Mucosa of gallbladder (tissue), 1 donor: ENCODE data around the gene NDUFB4. TPM values are rescaled to one million over a fixed set of nuclear protein-coding genes. Genes with fewer than 3 reads are reported as not detected.
"Not testable (repeated sequence)": the region's sequence is repeated elsewhere in the genome, so short reads cannot be mapped to it uniquely, and the experiment has no call there.

Experiments
- DNase-seq: peaks from one replicate; pipeline ENCODE4 v3.0.0-alpha.2; 2020; ENCODE audit warnings: low spot score
- total RNA-seq: library from RNA; stranded (reverse); gene quantifications from one replicate; pipeline ENCODE4 v1.2.1, GENCODE V29; 2021
- donor health status: DM: no; HTN: no; CAD: no.

NDUFB4 gene
- total RNA-seq, 1 donor from 2014 or later = 125 TPM

DNA sequence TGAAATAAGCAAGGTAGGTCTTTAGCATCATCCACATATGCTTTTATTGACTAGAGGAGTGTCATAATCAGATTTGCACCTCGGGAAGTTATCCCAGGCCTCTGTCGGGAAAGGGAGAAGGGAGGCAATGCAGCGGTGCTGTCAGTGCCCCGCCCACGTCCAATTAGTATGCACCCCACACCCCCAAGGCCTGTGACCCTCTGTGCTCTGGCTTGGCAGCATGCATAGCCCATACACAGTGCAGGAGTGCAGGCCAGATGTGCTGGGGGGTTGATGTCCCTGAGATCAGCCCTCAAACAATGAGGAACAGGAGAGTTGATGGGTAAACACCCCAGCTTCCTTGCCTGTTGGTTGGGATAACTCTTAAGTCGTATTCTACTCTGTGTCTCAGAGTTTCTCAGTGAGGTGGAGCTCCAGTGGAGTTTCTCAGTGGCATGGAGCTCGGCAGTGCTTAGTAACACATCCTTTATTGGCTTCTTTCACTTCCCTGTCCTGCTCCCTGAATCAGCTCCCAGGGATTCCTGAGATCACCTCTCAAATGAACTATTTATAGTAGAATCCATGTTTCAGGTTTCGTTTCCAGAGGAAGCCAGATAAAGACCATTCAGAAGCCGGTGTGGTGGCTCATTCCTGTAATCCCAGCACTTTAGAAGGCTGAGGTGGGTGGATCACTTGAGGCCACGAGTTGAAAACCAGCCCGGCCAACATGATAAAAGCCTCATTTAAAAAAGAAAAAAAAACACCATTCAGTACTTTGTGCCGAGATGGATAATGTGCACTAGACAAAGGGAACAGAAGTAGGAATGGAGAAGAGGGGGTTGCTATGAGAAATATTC, 26.7 kb upstream of the NDUFB4 start:
- no peak for DNase-seq

DNA sequence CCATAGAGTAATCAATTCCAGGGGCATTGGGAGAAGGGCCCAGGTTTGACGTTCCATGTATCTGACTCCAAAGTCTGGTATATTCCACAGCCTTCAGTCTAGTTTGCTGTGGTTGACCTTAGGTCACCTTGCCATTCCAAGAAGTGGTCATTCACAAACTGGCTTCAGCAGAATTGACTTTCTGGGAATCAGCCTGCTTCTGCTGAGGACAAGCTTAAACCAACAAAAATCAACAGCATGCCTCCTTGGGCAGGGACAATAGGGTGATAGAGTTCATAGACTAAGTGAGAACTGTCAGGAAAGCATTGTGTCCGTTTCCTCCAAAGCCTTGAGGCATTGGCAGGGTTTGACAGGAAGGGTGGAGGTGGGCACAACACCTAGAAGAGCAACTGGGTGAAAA, 24.1 kb upstream of the NDUFB4 start:
- no peak for DNase-seq

DNA sequence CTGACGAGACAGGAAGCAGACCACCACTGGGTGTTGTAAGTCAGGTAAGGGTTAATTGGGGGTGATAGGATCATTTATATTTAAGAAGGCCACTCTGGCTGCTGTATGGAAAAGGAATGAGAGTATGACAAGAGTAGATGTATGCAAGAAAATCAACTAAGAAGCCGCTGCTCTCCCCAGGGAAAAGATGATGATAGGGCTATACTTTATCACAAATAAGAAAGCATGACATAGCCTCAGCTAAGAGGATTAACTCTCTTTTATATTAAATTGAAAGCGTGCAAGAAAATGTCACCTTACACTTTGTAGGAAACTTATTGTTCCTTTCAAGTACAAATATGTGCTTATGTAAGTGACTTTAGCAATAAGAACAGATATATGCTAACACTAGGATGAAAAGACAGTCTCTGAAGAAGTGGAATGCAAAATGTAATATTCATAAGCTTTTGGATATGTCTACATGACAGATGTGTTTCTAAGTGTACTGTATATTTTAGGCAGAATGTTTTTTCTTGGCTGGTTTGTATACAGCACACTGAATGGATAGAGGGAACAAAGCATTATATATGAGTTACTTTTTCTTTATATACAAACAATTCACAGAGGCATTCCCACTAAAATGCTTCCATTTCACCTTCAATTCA, 8.7 kb upstream of the NDUFB4 start:
- DNase-seq = no peak

DNA sequence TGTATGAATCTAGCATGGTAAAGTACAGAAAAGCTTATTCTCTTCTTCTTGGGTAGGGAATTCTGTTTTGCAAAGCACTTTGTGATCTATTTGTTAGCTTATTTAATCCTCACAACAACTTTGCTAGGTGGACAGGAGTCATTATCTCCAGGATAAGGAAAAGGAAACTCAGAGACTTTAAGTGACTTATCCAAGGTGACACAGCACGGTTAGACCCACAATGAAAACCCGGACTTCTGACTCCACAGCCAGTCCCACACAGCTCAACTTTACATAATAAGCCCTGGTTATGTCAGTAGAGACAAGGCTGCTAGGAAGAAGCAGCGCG, 384 bp upstream of the NDUFB4 start:
- no peak for DNase-seq

DNA sequence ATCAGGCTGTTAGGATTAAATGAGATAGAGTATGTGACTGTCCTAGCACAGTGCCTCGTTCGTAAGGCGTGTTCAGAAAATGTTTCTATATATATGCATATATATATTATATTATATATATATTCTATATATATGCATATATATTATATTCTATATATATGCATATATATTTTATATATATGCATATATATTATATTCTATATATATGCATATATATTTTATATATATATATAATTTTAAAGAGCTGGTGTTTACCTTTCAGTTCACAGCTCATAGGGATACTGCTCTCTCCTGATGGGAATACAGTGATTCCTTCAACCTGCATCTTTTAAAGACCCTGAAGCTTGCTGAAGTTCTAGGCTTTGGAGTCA, 702 bp downstream of the NDUFB4 start:
- no peak for DNase-seq

DNA sequence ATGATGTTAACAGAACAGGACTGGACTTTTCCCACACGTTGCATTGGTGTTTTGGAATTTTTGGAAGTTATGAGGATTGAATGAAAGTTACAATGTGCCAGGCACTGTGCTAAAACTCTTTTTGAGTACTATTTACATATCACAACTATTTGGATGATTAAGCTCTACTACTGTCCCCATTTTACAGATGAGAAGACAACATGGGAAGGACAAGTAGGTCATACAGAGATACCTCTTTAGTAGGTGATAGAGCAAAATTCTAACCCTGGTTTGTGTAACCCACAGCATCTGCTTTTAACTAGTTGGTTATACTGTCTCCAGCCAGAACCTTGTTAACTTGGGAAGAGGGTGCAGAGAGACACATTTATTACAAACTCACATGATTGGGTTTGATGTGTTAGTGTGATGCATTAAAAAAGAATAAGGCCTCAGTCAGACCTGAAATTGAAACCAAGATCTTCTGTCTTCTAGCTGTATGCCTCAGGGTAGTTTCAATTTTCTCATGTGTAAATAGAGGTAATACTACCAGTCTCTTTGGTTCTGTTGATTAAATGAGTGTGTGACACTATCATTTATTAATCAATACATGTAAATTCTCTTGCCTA, 1.4 kb downstream of the NDUFB4 start:
- no peak for DNase-seq

DNA sequence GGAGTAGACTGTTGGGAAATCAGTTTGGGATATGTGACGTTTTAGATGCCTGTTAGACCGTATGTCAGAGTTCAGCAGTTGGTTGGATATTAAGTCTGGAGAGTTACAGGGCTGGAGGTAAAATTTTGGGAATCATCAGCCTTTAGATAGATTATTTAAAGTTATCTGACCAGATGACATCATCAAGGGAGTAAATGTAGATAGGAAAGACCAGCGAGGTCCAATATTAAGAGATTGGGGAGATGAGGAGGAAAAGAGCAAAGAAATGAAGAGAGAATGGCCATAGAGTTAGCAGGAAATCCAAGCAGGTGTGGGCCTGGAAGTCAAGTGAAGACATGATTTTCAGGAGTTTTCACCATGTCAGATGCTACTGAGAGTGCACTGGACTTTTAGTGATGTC, 3.1 kb downstream of the NDUFB4 start:
- no peak for DNase-seq

DNA sequence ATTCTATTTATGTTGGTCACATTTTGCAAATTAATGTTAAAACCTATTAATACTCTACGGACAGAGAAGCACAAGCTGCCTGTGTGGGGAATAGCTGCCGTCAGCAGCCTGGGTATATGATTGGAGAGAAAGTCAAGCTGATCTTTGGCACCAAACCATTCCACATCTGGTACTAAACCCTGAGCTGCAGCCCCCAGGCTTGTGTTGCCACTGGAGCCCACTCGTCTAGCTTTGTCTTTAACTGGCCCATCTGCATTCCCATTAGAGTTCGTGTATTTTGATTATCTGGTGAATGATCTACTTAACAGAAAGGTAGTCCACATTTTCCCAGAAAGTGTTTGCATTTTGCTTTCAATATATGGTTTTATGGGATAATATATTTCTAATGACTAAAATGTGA, 5.4 kb downstream of the NDUFB4 start:
- DNase-seq = no peak

DNA sequence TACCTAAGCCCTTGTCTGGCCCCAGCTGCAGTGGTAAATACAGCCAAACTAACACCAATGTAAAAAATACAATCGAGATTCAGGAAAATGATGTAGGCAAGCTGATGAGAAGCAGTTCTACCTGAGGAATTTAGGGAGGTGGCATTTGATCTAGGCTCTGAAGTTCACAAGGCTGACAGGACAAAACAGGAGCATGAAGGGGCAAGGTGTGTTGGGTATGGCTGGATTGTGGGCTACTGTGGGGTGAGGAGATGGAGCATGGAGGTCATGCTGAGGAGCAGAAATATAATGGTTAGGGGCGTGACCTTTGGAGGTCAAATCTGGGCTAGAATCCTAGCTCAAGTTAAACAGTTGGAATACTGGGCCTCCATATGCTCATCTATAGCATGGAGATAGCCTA, 6.5 kb downstream of the NDUFB4 start:
- no peak for DNase-seq

DNA sequence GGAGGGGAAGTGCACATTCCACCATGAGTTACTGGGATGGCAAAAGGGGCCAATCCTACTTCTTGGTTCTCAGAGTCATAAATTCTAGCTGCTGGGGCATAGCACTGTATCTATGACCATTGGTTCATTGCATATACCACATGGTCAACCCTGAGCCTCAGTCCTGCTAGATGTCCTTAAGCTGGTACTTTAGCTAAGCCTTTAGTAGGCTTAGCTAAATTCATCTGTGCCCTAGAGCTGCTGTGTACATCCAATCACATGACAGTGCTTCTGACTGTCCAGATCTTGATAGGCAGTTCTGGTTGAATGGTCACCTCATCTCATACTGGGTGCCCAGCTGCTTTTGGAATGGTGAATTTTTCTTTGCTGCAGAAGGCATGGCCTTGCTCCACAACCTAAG, 8.2 kb downstream of the NDUFB4 start:
- no peak for DNase-seq

DNA sequence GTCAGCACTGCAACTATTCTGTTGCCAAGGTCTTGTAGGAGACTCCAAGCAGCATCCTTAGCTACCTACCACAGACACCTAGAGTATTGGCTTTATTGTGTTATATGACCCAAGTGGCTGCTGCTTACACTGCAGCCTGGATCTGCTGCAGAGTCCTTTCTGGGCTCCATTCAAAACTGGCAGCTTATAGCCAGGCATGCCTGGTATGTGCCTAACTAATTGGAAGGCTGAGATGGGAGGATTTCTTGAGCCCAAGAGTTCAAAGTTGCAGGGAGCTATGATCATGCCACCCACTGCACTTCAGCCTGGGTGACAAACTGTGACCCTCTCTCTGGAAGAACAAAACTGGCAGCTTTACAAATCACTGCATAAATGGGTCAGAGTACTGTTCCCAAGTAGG, 8.6 kb downstream of the NDUFB4 start:
- no peak for DNase-seq

DNA sequence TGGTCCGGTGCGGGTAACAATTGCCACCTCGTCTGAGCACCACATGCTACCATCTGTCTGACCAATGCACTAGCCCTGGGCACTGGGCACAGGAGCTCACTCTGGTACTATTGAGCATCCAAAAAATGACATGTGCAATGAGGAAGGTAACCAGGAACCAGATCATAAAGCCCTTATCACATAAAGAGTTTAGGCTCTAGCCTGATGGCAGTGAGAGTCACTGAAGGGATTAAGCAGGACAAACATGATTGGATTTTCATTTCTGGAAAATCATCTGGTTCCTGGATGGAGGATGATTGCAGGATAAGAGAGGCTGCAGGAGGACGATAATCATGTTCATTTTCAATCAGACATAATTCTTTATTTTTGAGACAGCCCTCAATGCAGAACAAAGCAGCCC, 12.4 kb downstream of the NDUFB4 start:
- DNase-seq = no peak

DNA sequence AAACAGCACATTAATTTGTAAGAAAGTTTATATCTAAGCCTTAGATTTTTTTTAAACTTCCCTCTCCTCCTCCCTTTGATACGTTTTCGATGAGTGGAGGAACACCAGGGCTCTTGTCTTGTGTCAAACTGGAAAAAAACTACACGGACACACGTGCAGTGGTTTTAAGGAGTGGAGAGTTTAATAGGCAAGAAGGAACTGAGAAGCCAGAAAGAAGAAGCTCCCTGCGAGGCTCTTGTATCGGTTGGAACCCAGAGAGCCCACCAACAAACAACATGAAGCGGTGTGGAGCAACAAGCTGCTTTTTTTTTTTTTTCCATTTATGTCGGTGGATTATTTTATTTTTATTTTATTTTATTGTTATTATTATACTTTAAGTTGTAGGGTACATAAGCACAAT, 18.6 kb downstream of the NDUFB4 start:
- no peak for DNase-seq

DNA sequence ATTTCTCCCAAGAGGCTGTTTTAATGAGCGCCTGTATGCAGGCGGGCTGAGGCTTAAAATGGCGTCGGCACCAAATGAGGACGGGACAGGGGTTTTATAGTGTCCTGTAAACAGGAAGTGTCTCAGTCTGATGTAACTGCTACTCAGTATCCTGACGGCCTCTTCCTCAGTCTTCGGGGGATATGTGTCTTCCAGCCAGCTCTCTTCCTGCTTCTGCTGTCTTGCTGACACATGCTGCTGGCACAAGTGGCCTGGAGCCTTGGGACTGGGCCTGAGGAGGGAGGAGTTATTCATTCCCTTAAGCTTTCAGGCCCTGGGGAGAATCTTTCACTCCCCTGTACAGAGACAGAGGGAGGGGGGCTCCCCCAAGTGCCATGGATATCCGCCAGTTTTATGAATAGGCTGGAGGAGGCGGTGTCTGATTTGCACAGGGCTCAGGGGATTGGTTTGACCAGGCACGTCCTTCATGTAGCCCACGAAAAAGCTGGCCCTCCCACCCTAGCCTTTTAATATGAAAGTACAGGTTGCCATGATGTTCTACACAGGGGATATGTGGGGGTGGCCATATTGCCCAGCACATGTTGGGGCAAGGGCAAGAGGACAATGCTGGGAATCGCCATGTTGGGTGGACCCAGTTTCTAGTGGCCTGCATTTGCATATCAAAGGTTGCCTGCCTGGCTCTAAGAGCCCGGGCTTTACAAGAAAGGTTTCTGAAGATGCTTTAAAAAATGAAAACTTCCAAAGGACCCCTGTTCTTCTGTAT, 19.9 kb downstream of the NDUFB4 start:
- DNase-seq = no peak

DNA sequence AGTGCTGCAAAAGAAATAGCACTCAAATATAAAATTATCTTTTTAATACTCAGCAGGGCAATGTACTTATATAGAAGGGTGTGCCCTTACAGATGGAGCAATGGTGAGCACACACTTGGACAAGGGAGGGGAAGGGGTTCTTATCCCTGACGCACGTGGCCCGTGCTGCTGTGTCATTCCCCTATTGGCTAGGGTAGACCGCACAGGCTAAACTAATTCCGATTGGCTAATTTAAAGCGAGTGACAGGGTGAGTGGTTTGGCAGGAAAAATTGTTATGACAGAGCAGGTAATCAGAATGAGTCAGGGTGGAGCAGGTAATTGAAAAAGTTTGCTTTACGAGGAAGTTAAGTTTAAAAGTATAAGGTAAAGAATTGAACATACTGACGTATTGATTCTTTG, 20.6 kb downstream of the NDUFB4 start:
- DNase-seq = not testable (repeated sequence)

DNA sequence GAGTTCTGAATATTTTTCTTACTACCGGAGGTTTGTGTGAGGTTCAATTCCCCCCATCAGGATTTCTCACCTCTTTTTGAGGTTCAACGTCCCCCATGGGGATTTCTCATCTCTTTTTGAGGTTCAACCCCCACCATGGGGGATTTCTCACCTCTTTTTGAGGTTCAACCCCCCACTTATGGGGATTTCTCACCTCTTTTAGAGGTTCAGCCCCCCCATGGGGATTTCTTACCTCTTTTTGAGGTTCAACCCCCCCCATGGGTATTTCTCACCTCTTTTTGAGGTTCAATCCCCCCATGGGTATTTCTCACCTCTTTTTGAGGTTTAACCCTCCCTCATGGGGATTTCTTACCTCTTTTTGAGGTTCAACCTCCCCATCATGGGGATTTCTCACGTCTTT, 26.3 kb downstream of the NDUFB4 start:
- no peak for DNase-seq

DNA sequence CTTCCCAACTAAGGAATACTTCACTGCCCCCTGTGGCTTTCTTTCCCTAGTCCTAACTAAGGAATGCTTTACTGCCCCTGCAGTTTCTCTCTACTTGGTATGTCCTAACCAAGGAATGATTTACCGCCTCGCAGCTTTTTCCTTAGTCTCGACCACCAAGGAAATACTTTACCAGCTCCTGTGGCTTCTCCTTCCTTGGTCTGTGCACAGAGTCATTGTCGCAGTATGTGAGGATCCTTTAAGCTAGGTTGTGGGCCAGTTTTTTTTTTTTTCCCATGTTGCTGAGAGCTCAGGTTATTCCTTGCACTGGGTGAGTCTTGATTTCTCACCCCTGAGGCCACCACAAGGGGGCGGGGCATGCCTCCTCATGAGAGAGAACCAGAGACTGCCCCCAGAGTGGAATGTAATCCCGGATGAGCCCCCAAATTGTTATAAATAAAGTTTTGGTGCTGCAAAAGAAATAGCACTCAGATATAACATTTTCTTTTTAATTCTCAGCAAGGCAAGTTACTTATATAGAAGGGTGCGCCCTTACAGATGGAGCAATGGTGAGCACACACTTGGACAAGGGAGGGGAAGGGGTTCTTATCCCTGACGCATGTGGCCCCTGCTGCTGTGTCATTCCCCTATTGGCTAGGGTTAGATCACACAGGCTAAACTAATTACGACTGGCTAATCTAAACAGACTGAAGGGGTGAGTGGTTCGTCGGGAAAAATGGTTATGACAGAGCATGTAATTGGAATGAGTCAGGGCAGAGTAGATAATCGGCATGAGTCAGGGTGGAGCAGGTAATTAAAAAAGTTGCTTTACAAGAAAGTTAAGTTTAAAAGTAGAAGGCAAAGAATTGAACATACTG, 27.0 kb downstream of the NDUFB4 start:
- no peak for DNase-seq

DNA sequence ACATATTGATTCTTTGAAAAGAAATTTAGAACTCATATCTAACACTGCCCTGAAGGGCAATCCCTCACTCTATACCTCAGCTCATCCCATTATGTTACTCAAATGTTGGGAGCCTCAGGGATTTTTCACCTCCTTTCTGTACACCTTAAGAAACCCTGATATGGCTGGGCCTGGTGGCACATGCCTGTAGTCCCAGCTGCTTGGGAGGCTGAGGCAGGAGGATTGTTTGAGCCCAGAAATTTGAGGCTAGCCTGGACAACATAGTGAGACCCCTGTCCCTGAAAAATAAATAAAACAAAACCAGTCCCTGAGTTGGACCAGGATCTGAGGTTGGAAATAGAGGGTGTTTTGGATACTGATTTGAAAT, 27.6 kb downstream of the NDUFB4 start:
- no peak for DNase-seq

DNA sequence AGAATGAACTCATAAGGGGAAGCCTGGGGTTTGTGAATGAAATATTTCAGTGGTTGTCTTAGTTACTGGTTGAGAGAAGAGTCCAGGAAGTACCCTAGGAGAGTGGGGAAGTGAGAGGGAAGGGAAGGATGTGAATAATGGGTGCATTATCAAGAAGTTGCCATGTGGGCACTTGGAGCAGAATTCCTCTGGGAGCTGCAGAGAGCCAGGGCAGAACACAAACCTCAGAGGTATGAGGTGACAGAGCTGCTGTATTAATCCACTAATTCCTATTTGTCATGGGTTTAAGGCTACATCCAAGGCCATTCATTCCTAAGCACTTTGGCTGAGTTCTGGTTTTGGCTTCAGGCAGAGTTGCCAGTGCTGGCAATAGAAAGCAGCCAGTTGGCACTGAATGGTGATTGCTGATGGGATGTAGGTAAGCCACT, 29.0 kb downstream of the NDUFB4 start:
- no peak for DNase-seq

DNA sequence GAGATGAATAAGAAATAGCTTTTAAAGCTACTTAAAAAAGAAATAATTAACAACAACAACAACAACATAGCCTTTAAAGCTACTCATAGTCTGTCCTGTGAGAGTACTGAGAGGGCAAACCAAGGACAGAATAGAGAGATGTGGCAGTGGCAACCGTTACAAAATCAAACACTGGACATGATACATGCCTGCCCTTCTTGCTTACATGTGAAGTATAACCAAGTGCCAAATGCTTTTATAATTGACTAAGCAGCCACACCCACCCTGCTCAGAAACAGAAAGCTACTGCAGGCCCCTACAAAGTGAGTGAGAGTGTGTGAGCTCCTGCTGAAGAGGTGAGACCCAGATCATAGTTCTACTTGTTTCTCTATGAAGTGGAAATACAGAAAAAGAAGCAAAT, 38.4 kb downstream of the NDUFB4 start:
- no peak for DNase-seq

DNA sequence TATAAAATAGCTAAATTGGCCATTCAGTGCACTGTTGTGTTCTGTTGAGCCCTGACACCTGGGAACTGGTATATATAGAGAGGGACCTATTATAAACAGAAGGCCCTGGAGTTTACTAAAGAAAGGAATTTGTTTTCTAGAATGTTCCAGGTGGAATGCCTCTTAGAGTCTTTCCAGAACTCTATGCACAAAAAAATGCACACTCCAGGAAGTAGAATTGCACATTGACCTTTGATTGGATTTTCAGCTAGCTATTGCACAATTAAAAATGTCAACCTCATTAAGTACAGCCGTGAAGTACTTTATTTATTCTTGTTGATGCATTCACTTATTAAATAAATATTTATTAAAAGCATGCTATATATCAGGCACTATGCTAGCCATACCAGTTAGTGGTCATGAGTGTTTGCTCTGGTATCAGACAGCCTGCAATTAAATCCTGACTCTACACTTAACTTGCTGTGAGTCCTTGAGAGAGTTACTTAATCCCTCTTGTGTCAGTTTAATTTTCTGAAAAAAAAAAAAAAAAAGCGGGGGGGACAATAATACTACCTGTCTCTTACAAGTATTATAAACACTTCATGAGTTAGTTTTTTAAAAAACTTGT, 40.8 kb downstream of the NDUFB4 start:
- no peak for DNase-seq
